Astrocyte (in vitro differentiated cells and primary cell): ENCODE data around the gene ENPP3. TPM values are rescaled to one million over a fixed set of nuclear protein-coding genes. Genes with fewer than 3 reads are reported as not detected.

Source experiments
- DNase-seq: peaks from one replicate; pipeline ENCODE4 v3.0.0-alpha.2; 2010; ENCODE audit warnings: low read depth
- FAIRE-seq: peaks from 2 replicates; lab custom pipeline; 2011; peaks lifted over from hg19 to GRCh38; lab: Jason Lieb, UNC
- H2AFZ ChIP-seq: 2 replicates; pipeline ENCODE4 v1.6.0; 2012; ENCODE audit warnings: low read depth, low read length, inconsistent platforms
- H3K27ac ChIP-seq: 2 replicates; pipeline ENCODE4 v1.5.1; 2011; ENCODE audit warnings: low read depth, low read length, inconsistent platforms
- H3K27me3 ChIP-seq: 2 replicates; pipeline ENCODE4 v1.6.0; 2011; ENCODE audit warnings: low read length, inconsistent platforms; ENCODE audit not compliant: insufficient read depth
- H3K36me3 ChIP-seq: 2 replicates; pipeline ENCODE4 v1.5.1; 2011; ENCODE audit warnings: low read length, inconsistent platforms; ENCODE audit not compliant: insufficient read depth
- H3K4me1 ChIP-seq: 2 replicates; pipeline ENCODE4 v1.5.1; 2011; ENCODE audit warnings: low read length, inconsistent platforms; ENCODE audit not compliant: insufficient read depth
- H3K4me2 ChIP-seq: 2 replicates; pipeline ENCODE4 v1.6.0; 2012; ENCODE audit warnings: low read length, inconsistent platforms
- H3K4me3 ChIP-seq: 2 replicates; pipeline ENCODE4 v1.5.1; 2011; ENCODE audit warnings: low read depth, mild to moderate bottlenecking, low read length, inconsistent platforms; ENCODE audit not compliant: insufficient read depth
- H3K79me2 ChIP-seq: 2 replicates; pipeline ENCODE4 v1.6.0; 2012; ENCODE audit warnings: mild to moderate bottlenecking, low read length, inconsistent platforms; ENCODE audit not compliant: insufficient read depth
- H3K9ac ChIP-seq: 2 replicates; pipeline ENCODE4 v1.6.0; 2012; ENCODE audit warnings: mild to moderate bottlenecking, low read length, inconsistent platforms
- H3K9me3 ChIP-seq: 2 replicates; pipeline ENCODE4 v1.5.1; 2012; ENCODE audit warnings: low read depth, mild to moderate bottlenecking, low read length, inconsistent platforms; ENCODE audit not compliant: insufficient read depth
- H4K20me1 ChIP-seq: 2 replicates; pipeline ENCODE4 v1.6.0; 2012; ENCODE audit warnings: low read length, inconsistent platforms; ENCODE audit not compliant: insufficient read depth
- H3K27ac Mint-ChIP-seq: one replicate; pipeline ENCODE4 v1.8.0; 2021; ENCODE audit warnings: mild to moderate bottlenecking, mixed read lengths; ENCODE audit not compliant: unreplicated experiment
- H3K27me3 Mint-ChIP-seq: one replicate; pipeline ENCODE4 v1.8.0; 2021; ENCODE audit warnings: low read depth, mixed read lengths; ENCODE audit not compliant: unreplicated experiment
- H3K36me3 Mint-ChIP-seq: one replicate; pipeline ENCODE4 v1.8.0; 2021; ENCODE audit warnings: low read depth, mixed read lengths; ENCODE audit not compliant: unreplicated experiment
- H3K4me1 Mint-ChIP-seq: one replicate; pipeline ENCODE4 v1.8.0; 2021; ENCODE audit warnings: low read depth, mixed read lengths; ENCODE audit not compliant: unreplicated experiment
- H3K4me3 Mint-ChIP-seq: one replicate; pipeline ENCODE4 v1.8.0; 2021; ENCODE audit warnings: mild to moderate bottlenecking, moderate library complexity, mixed read lengths; ENCODE audit not compliant: unreplicated experiment
- H3K9me3 Mint-ChIP-seq: one replicate; pipeline ENCODE4 v1.8.0; 2021; ENCODE audit warnings: mild to moderate bottlenecking, mixed read lengths; ENCODE audit not compliant: unreplicated experiment
- EZH2 ChIP-seq: IDR thresholded peaks from 2 replicates; pipeline ENCODE4 v1.6.1; 2012; ENCODE audit warnings: mild to moderate bottlenecking, low read length, inconsistent platforms; ENCODE audit not compliant: insufficient read depth
- total RNA-seq: library from RNA; stranded (reverse); gene quantifications from 2 replicates; pipeline ENCODE4 v1.2.1, GENCODE V29; 2021
- TF ChIP-seq, protein P1 (sequence below): IDR thresholded peaks from 2 replicates; pipeline ENCODE4 v1.5.1; 2011; ENCODE audit warnings: low read depth, mild to moderate bottlenecking, inconsistent platforms, low read length, moderate library complexity; ENCODE audit not compliant: insufficient read depth

Gene ENPP3
- total RNA-seq, 1 donor from 2014 or later: not detected

DNA sequence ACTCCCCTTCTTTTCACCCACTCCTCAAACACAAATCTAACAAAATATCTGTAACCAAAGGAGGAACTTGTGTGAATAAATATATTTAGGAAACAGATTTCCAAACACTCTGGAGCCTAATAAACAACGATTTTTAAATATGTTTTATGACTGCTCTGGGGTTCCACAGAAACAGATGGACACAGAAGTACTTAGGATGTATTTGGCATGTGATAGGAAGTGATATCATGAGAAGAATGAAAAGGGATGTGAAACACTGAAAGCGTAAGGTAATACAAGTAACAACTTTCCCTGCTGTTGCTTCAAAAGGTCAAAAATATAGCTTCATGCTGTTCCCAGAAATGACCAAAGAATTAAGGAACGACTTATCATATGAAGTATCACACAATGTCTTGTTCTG lies 144.6 kb downstream of the ENPP3 start:
- Histone ChIP-seq H2AFZ (no peak overlapping the region), H3K4me1 (no peaks in the 10 kb centered on the region), H3K4me3 (no peak overlapping the region), H3K79me2 (no peaks in the 10 kb centered on the region), H3K27ac (no peak overlapping the region), H3K36me3 (no peaks in the 10 kb centered on the region), H3K9ac (no peak overlapping the region), H3K4me2 (no peak overlapping the region), H3K27me3 (no peaks in the 10 kb centered on the region), H4K20me1 (no peaks in the 10 kb centered on the region), H3K9me3 (no peaks in the 10 kb centered on the region)
- Mint-ChIP-seq H3K4me3 (no peak overlapping the region), H3K36me3 (no peaks in the 10 kb centered on the region), H3K27me3 (no peaks in the 10 kb centered on the region), H3K27ac (no peak overlapping the region), H3K9me3 (peaks cover 2% of the 10 kb centered on the region), H3K4me1 (no peaks in the 10 kb centered on the region)
- no peak for DNase-seq
- no peak for TF ChIP-seq EZH2
- TF ChIP-seq, protein P1, sequence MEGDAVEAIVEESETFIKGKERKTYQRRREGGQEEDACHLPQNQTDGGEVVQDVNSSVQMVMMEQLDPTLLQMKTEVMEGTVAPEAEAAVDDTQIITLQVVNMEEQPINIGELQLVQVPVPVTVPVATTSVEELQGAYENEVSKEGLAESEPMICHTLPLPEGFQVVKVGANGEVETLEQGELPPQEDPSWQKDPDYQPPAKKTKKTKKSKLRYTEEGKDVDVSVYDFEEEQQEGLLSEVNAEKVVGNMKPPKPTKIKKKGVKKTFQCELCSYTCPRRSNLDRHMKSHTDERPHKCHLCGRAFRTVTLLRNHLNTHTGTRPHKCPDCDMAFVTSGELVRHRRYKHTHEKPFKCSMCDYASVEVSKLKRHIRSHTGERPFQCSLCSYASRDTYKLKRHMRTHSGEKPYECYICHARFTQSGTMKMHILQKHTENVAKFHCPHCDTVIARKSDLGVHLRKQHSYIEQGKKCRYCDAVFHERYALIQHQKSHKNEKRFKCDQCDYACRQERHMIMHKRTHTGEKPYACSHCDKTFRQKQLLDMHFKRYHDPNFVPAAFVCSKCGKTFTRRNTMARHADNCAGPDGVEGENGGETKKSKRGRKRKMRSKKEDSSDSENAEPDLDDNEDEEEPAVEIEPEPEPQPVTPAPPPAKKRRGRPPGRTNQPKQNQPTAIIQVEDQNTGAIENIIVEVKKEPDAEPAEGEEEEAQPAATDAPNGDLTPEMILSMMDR: no peak
- no peak for FAIRE-seq

GRCh38 chr6:131782764-131783163 lies 145.7 kb downstream of the ENPP3 start:
- peak; percentile 20 for FAIRE-seq

GRCh38 chr6:131784561-131784960 lies 147.5 kb downstream of the ENPP3 start:
- Histone ChIP-seq H3K36me3 (no peaks in the 10 kb centered on the region), H3K79me2 (no peaks in the 10 kb centered on the region), H3K27ac (no peak overlapping the region), H4K20me1 (no peaks in the 10 kb centered on the region), H3K4me3 (no peak overlapping the region), H3K4me1 (no peaks in the 10 kb centered on the region), H3K4me2 (no peak overlapping the region), H2AFZ (no peak overlapping the region), H3K27me3 (no peaks in the 10 kb centered on the region), H3K9me3 (no peaks in the 10 kb centered on the region), H3K9ac (no peak overlapping the region)
- DNase-seq: no peak
- Mint-ChIP-seq H3K9me3 (peaks cover 2% of the 10 kb centered on the region), H3K27me3 (no peaks in the 10 kb centered on the region), H3K4me1 (peaks cover 14% of the 10 kb centered on the region), H3K27ac (no peak overlapping the region), H3K36me3 (no peaks in the 10 kb centered on the region), H3K4me3 (no peak overlapping the region)
- FAIRE-seq: peak; percentile 55
- TF ChIP-seq EZH2: no peak
- TF ChIP-seq, protein P1: no peak

More at GRCh38 chr6:131782764-131783163, 145.7 kb downstream of the ENPP3 start:
- no peak overlapping the region for H3K27ac ChIP-seq
- H3K36me3 ChIP-seq: no peaks in the 10 kb centered on the region
- H2AFZ ChIP-seq: no peak overlapping the region
- no peak overlapping the region for H3K4me3 Mint-ChIP-seq
- TF ChIP-seq, protein P1: no peak
- TF ChIP-seq EZH2: no peak
- H3K27me3 ChIP-seq: no peaks in the 10 kb centered on the region
- H3K27ac Mint-ChIP-seq: no peak overlapping the region
- peaks cover 2% of the 10 kb centered on the region for H3K9me3 Mint-ChIP-seq
- H3K4me1 Mint-ChIP-seq: peaks cover 3% of the 10 kb centered on the region
- H3K4me2 ChIP-seq: no peak overlapping the region
- no peaks in the 10 kb centered on the region for H3K27me3 Mint-ChIP-seq
- H3K36me3 Mint-ChIP-seq: no peaks in the 10 kb centered on the region
- no peak overlapping the region for H3K9ac ChIP-seq
- no peaks in the 10 kb centered on the region for H3K9me3 ChIP-seq
- no peak for DNase-seq
- H4K20me1 ChIP-seq: no peaks in the 10 kb centered on the region
- H3K4me3 ChIP-seq: no peak overlapping the region
- H3K79me2 ChIP-seq: no peaks in the 10 kb centered on the region
- no peaks in the 10 kb centered on the region for H3K4me1 ChIP-seq
